ENCODE results near the gene LAMA5. TPM values are rescaled to one million over a fixed set of nuclear protein-coding genes. Genes with fewer than 3 reads are reported as not detected.

The LAMA5 gene
- total RNA-seq, 4 donors from 2014 or later: 95.2 to 230 (median 139) TPM

DNA sequence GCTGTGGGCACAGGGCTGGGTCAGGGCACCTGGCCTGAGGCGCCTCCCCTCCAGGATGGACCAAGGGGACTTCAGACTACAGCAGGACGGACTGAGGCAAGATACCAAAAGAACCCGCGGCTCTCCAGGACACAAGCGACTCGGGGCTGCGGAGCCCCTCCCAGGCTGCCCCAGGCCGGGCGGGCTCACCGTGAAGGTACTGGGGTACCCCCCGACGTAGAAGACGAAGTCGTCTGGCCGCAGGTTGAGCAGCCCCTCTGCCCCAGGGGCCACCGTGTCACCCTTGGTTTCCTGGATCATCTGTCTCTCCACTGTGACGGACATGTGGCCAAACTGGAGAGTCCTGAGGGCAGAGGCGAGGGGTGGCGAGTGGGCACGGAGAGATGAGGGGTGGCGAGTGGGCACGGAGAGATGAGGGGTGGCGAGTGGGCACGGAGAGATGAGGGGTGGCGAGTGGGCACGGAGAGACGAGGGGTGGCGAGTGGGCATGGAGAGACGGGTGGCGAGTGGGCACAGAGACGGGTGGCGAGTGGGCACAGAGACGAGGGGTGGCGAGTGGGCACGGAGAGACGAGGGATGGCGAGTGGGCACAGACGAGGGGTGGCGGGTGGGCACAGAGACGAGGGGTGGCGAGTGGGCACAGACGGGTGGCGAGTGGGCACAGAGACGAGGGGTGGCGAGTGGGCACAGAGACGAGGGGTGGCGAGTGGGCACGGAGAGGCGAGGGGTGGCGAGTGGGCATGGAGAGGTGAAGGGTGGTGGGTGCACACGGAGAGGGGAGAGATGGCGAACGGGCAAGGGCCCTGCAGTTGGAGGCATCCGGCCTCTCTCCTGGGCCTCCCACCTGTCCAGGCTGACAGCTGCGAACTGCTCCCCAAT is 53.4 kb downstream of the LAMA5 start:
- no peaks in the 10 kb centered on the region for H3K27me3 ChIP-seq
- no peak overlapping the region for H3K27ac ChIP-seq
- no peaks in the 10 kb centered on the region for H3K9me3 ChIP-seq
- no peak overlapping the region for H3K4me3 ChIP-seq
- peaks cover 0 to 94% (median 3%) of the 10 kb centered on the region in 3 donors for H3K36me3 ChIP-seq
- WGBS, 2 donors: 89 to 91% methylated on average over 55 of the region's 55 CpGs
- TF ChIP-seq EP300 (IDR thresholded peaks at IDR 0.05): no peak
- TF ChIP-seq, protein P1, sequence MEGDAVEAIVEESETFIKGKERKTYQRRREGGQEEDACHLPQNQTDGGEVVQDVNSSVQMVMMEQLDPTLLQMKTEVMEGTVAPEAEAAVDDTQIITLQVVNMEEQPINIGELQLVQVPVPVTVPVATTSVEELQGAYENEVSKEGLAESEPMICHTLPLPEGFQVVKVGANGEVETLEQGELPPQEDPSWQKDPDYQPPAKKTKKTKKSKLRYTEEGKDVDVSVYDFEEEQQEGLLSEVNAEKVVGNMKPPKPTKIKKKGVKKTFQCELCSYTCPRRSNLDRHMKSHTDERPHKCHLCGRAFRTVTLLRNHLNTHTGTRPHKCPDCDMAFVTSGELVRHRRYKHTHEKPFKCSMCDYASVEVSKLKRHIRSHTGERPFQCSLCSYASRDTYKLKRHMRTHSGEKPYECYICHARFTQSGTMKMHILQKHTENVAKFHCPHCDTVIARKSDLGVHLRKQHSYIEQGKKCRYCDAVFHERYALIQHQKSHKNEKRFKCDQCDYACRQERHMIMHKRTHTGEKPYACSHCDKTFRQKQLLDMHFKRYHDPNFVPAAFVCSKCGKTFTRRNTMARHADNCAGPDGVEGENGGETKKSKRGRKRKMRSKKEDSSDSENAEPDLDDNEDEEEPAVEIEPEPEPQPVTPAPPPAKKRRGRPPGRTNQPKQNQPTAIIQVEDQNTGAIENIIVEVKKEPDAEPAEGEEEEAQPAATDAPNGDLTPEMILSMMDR (IDR thresholded peaks at IDR 0.05): no peak
- TF ChIP-seq POLR2A (IDR thresholded peaks at IDR 0.05): no peak
- DNase-seq (ENCODE audit: low spot score in 2 of 2): no peak
- no peaks in the 10 kb centered on the region for H3K4me1 ChIP-seq

DNA sequence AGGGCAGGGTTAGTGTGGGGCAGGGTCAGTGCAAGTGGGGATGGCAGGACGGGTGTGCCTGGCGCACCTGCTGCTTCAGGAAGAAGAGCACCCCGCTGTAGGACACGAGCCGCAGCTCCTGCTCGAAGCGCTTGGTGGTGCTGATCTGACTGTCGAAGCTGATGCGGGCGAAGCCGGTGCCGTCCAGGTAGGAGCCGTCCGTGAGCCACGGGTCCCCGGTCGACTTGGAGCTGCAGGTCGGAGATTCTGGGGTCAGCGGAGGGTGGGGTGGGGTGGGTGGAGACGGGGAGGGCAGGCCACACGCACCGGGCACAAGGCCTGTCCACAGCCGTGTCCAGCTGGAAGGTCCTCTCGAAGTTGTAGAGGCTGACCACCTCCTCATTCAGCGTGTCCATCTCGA is 54.1 kb downstream of the LAMA5 start:
- WGBS, 2 donors: 88 to 95% methylated on average over 10 to 26 of the region's 26 CpGs
- no peaks in the 10 kb centered on the region for H3K27me3 ChIP-seq
- peaks cover 4 to 96% (median 9%) of the 10 kb centered on the region in 3 donors for H3K36me3 ChIP-seq

DNA sequence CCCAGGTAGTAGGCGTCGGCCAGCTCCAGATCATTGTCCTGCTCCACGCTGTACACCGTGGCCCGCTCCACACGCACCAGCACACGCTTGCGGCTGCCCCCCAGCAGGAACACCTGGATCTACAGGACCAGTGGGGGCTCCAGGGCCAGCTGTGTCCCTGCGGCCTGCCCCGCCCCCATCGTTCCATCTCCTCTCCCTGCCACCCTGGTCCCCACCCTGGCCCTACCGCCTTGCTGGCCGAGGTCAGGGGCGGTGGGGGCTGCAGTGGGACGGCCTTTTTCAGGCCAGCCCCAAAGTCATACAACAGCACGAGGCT is 54.5 kb downstream of the LAMA5 start:
- Histone ChIP-seq H3K9me3 (no peaks in the 10 kb centered on the region), H3K27me3 (no peaks in the 10 kb centered on the region), H3K4me1 (peaks cover 0 to under 1% (median 0%) of the 10 kb centered on the region in 4 donors), H3K4me3 (no peak overlapping the region), H3K36me3 (peaks cover 8 to 99% (median 13%) of the 10 kb centered on the region in 3 donors), H3K27ac (no peak overlapping the region)
- 86 to 88% methylated on average over 13 to 16 of the region's 16 CpGs for WGBS, 2 donors
- DNase-seq (ENCODE audit: low spot score in 2 of 2): no peak
- TF ChIP-seq POLR2A (IDR thresholded peaks at IDR 0.05): no peak
- TF ChIP-seq, protein P1 (IDR thresholded peaks at IDR 0.05): no peak
- TF ChIP-seq EP300 (IDR thresholded peaks at IDR 0.05): no peak

More for the DNA sequence above, 54.1 kb downstream of the LAMA5 start:
- no peak for TF ChIP-seq EP300 (IDR thresholded peaks at IDR 0.05)
- no peak for TF ChIP-seq POLR2A (IDR thresholded peaks at IDR 0.05)
- TF ChIP-seq, protein P1 (IDR thresholded peaks at IDR 0.05): no peak
- DNase-seq (ENCODE audit: low spot score in 2 of 2): no peak
- Histone ChIP-seq H3K4me3 (no peak overlapping the region), H3K9me3 (no peaks in the 10 kb centered on the region), H3K4me1 (no peaks in the 10 kb centered on the region), H3K27ac (no peak overlapping the region)

DNA sequence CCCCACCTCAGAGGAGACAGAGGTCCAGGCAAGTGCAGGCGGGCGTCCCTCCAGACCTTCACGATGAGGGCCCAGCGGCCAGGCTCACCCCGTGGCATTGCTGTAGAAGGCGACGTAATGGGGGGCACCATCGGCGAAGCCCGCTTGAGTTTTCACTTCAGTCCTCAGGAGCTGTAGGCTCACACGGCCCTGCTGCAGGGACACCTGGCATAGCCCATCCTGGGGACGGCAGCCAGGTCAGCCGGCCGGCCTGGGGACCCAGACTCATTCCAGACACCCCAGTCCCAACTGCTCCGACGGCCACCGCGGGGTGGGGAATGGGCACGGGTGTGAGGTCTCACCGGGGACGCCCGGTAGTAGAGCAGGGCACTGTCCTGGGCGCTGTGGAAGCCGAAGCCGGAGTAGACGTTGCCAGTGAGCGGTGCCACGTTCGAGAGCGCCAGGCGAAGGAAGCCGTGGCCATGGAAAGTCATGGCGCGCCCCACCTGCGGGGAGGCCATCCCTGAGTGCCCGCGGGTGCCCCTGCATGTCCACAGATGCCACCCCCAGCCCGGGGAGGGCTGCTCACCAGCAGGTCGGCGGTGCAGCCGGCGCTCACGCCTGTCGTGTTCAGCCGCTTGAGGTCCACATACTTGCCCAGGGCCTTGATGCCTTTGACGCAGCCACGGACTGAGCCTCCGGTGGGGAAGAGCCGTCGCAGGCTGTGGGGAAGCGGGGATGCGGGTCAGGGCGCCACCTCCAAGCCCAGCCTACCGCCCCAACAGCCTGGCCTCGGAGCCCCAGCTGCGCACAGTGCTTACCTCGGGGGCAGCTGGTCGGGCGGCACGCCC is 55.1 kb downstream of the LAMA5 start:
- TF ChIP-seq, protein P1 (IDR thresholded peaks at IDR 0.05): no peak
- TF ChIP-seq EP300 (IDR thresholded peaks at IDR 0.05) (no peak), POLR2A (IDR thresholded peaks at IDR 0.05) (no peak)
- no peak overlapping the region for H3K27ac ChIP-seq
- H3K9me3 ChIP-seq: no peaks in the 10 kb centered on the region
- H3K4me1 ChIP-seq: peaks cover 0 to 6% (median 0%) of the 10 kb centered on the region in 4 donors
- DNase-seq (ENCODE audit: low spot score in 2 of 2): no peak
- H3K4me3 ChIP-seq: no peak overlapping the region
- 90 to 93% methylated on average over 26 to 42 of the region's 60 CpGs for WGBS, 2 donors
- H3K36me3 ChIP-seq: peaks cover 10 to 99% (median 16%) of the 10 kb centered on the region in 3 donors
- H3K27me3 ChIP-seq: no peaks in the 10 kb centered on the region
